K562 (cell line): ENCODE data around the gene LRRC25. TPM values are rescaled to one million over a fixed set of nuclear protein-coding genes. Genes with fewer than 3 reads are reported as not detected.

Experiments
- ATAC-seq: fragments of 200-7000 bp; cut with Tn5 transposase; 3 replicates; pipeline ENCODE4 v1.9.1; 2020; ENCODE audit warnings: moderate library complexity
- BruUV-seq: library from RNA; stranded (reverse); fragments of 400-500 nt; replicated peaks from 2 replicates; lab custom pipeline; 2021; lab: Mats Ljungman, UMichigan
- CTCF ChIA-PET: fragments of 300-600 bp; formaldehyde crosslinking; extraction: SDS; loops from one replicate; lab custom pipeline; 2021; ENCODE audit warnings: low intra/inter-chr PET ratio; lab: Yijun Ruan, JAX
- POLR2A ChIA-PET: fragments of 300-600, 350-650 bp; sonication (Branson Sonifier 250); formaldehyde crosslinking; extraction: SDS; loops from one replicate; lab custom pipeline; 2021; ENCODE audit warnings: antibody characterized with exemption, inconsistent platforms; lab: Yijun Ruan, JAX
- DNase-seq, 4 experiments: peaks; one replicate each; pipeline versions ENCODE4 v3.0.0 to v3.0.0-alpha.2; 2011 to 2018; ENCODE audit warnings: low spot score in 3 of 4, mixed read lengths in 3 of 4; ENCODE audit errors: extremely low read depth in 1 of 4
- FAIRE-seq: peaks from 2 replicates; lab custom pipeline; 2011; peaks lifted over from hg19 to GRCh38; lab: Jason Lieb, UNC
- H2AFZ ChIP-seq: 2 replicates; pipeline ENCODE4 v1.6.0; 2011; ENCODE audit warnings: low read depth, low read length, control low read depth, inconsistent platforms
- H3K27ac ChIP-seq: fragments of 200-600 bp; 3 replicates; pipeline ENCODE4 v1.8.0; 2011; ENCODE audit warnings: low read depth, mild to moderate bottlenecking, control low read depth, inconsistent platforms, low read length, moderate library complexity, mixed read lengths; ENCODE audit errors: extremely low read depth
- H3K27me3 ChIP-seq, 2 experiments: fragments of 300-600 bp in 1 of 2; 2 replicates in 1 of 2; 3 replicates in 1 of 2; pipeline versions ENCODE4 v1.6.0 to v1.8.0; 2011; ENCODE audit warnings: inconsistent platforms in 2 of 2, low read length in 2 of 2, mild to moderate bottlenecking in 1 of 2, mixed read lengths in 1 of 2, moderate library complexity in 1 of 2; ENCODE audit not compliant: control insufficient read depth in 2 of 2, insufficient read depth in 2 of 2
- H3K36me3 ChIP-seq: fragments of 300-600 bp; 3 replicates; pipeline ENCODE4 v1.8.0; 2011; ENCODE audit warnings: mild to moderate bottlenecking, low read length, inconsistent platforms; ENCODE audit not compliant: control insufficient read depth, insufficient read depth
- H3K4me1 ChIP-seq, 2 experiments: fragments of 200-600 bp in 1 of 2; replicated peaks in 1 of 2; 2 replicates in 1 of 2; 3 replicates in 1 of 2; pipeline versions ENCODE4 v1.5.1 to v1.8.0; 2011; ENCODE audit warnings: inconsistent platforms in 2 of 2, low read length in 2 of 2, mild to moderate bottlenecking in 1 of 2, mixed read lengths in 1 of 2, moderate library complexity in 1 of 2; ENCODE audit not compliant: control insufficient read depth in 2 of 2, insufficient read depth in 2 of 2
- H3K4me2 ChIP-seq: 2 replicates; pipeline ENCODE4 v1.6.1; 2011; ENCODE audit warnings: low read length, control low read depth, inconsistent platforms, mixed read lengths; ENCODE audit not compliant: insufficient read depth
- H3K4me3 ChIP-seq: fragments of 200-600 bp; sonication (generic), shearing (Covaris generic); 2 replicates; pipeline ENCODE4 v1.5.1; 2016; ENCODE audit warnings: control low read depth, inconsistent platforms
- H3K79me2 ChIP-seq: fragments of 200-600 bp; 3 replicates; pipeline ENCODE4 v1.8.0; 2011; ENCODE audit warnings: low read length, inconsistent platforms; ENCODE audit not compliant: control insufficient read depth, insufficient read depth
- H3K9ac ChIP-seq, 2 experiments: 2 replicates each; pipeline versions ENCODE4 v1.6.0 to v1.6.1; 2011; ENCODE audit warnings: low read depth in 2 of 2, low read length in 2 of 2, control low read depth in 1 of 2, inconsistent platforms in 1 of 2, mild to moderate bottlenecking in 1 of 2, mixed read lengths in 1 of 2; ENCODE audit not compliant: insufficient read depth in 1 of 2
- H3K9me1 ChIP-seq: one replicate; pipeline ENCODE4 v1.6.0; 2011; ENCODE audit warnings: inconsistent platforms, mild to moderate bottlenecking, low read length, moderate library complexity; ENCODE audit not compliant: control insufficient read depth, insufficient read depth
- H3K9me3 ChIP-seq: replicated peaks from 2 replicates; pipeline ENCODE4 v1.5.1; 2011; ENCODE audit warnings: low read depth, low read length, inconsistent platforms; ENCODE audit not compliant: control insufficient read depth, insufficient read depth
- H4K20me1 ChIP-seq: replicated peaks from 2 replicates; pipeline ENCODE4 v1.6.1; 2011; ENCODE audit warnings: low read length, inconsistent platforms, mixed read lengths; ENCODE audit not compliant: control insufficient read depth, insufficient read depth
- CC2D1A ChIP-seq: fragments of 450-650 bp; IDR thresholded peaks from 2 replicates; pipeline ENCODE4 v1.6.1; 2017; ENCODE audit warnings: mild to moderate bottlenecking
- ELF4 ChIP-seq: fragments of 450-650 bp; formaldehyde crosslinking; IDR thresholded peaks from 2 replicates; pipeline ENCODE4 v1.4.0; 2022; ENCODE audit warnings: missing genetic modification characterization
- ERF ChIP-seq: fragments of 450-650 bp; formaldehyde crosslinking; IDR thresholded peaks from 2 replicates; pipeline ENCODE4 v1.4.0; 2020; ENCODE audit warnings: mild to moderate bottlenecking, mixed read lengths
- KHSRP ChIP-seq: fragments of 450-650 bp; IDR thresholded peaks from 2 replicates; pipeline ENCODE4 v1.6.1; 2017
- RBM22 ChIP-seq: fragments of 200-400 bp; formaldehyde crosslinking; IDR thresholded peaks from 2 replicates; pipeline ENCODE4 v1.6.1; 2018; ENCODE audit warnings: low read length, low read depth; ENCODE audit not compliant: poor library complexity, severe bottlenecking
- REST ChIP-seq, 2 experiments: fragments of 450-650 bp; formaldehyde crosslinking in 1 of 2; IDR thresholded peaks; 2 replicates each; pipeline versions ENCODE4 v1.4.0 to v1.6.1; 2014 to 2020; ENCODE audit warnings: mild to moderate bottlenecking in 2 of 2, borderline replicate concordance in 1 of 2, low read depth in 1 of 2
- SMARCE1 ChIP-seq: fragments of 450-650 bp; IDR thresholded peaks from 2 replicates; pipeline ENCODE4 v1.7.1; 2016; ENCODE audit warnings: mild to moderate bottlenecking
- SMC3 ChIP-seq: conservative IDR thresholded peaks from 2 replicates; pipeline ENCODE4 v1.6.1; 2011; ENCODE audit warnings: low read depth, low read length, improper control_type of control experiment; ENCODE audit not compliant: insufficient read depth
- ZNF212 ChIP-seq: fragments of 450-650 bp; formaldehyde crosslinking; IDR thresholded peaks from 2 replicates; pipeline ENCODE4 v1.4.0; 2020; ENCODE audit warnings: mild to moderate bottlenecking
- WGBS: fragments of 100-300 bp; shearing (Covaris generic); methylation state at CpG from one replicate; pipeline ENCODE4 v1.1.6; 2016; ENCODE audit warnings: low coverage, mixed read lengths; ENCODE audit not compliant: insufficient coverage; ENCODE audit errors: missing lambda C conversion rate; 5-methylcytosine and 5-hydroxymethylcytosine counted together
- in situ Hi-C: fragments of 300-500 bp; cut with MboI; formaldehyde crosslinking; loops from 4 replicates; pipeline ENCODE4 v1.15.0; 2018; ENCODE audit warnings: inconsistent platforms, mixed read lengths
- intact Hi-C: fragments of 100-400 bp; cut with micrococcal nuclease; formaldehyde crosslinking; loops from 2 replicates; pipeline ENCODE4 v1.14.2; 2022
- polyA plus RNA-seq, 8 experiments: library from polyadenylated mRNA; depleted of rRNA in 4 of 8; stranded (reverse) in 5 of 8; unstranded in 3 of 8; fragments of >200 nt; fragmentation: Nextera tagmentation in 2 of 8; fragmentation: Illumina TruSeq in 1 of 8; extraction: Ambion mirVana in 2 of 8; extraction: Trizol in 1 of 8; gene quantifications; 2 replicates each; pipeline versions ENCODE4 v1.2.1 to v1.2.3, GENCODE V29; 2011 to 2014; ENCODE audit warnings: inconsistent platforms in 1 of 8, missing spikeins in 1 of 8
- total RNA-seq, 7 experiments: library from RNA; depleted of rRNA in 6 of 7; stranded (reverse); fragments of >200 nt in 6 of 7; fragmentation: Illumina TruSeq in 2 of 7; extraction: Trizol in 2 of 7; gene quantifications; 2 replicates each; pipeline versions ENCODE4 v1.2.1 to v1.2.3, GENCODE V29; 2011 to 2021; ENCODE audit warnings: low replicate concordance in 1 of 7
- TF ChIP-seq, protein P1 (sequence below): sonication (generic); formaldehyde crosslinking; IDR thresholded peaks from 2 replicates; pipeline ENCODE4 v1.4.0; 2020; ENCODE audit warnings: mild to moderate bottlenecking, missing genetic modification reagents

Gene LRRC25
- total and polyA plus RNA-seq, 9 of the 15 experiments (the other 6 are each of a cell fraction or from before 2014, with no cell fraction given): 0.07 to 0.36 (median 0.10) TPM; not detected in 3

DNA sequence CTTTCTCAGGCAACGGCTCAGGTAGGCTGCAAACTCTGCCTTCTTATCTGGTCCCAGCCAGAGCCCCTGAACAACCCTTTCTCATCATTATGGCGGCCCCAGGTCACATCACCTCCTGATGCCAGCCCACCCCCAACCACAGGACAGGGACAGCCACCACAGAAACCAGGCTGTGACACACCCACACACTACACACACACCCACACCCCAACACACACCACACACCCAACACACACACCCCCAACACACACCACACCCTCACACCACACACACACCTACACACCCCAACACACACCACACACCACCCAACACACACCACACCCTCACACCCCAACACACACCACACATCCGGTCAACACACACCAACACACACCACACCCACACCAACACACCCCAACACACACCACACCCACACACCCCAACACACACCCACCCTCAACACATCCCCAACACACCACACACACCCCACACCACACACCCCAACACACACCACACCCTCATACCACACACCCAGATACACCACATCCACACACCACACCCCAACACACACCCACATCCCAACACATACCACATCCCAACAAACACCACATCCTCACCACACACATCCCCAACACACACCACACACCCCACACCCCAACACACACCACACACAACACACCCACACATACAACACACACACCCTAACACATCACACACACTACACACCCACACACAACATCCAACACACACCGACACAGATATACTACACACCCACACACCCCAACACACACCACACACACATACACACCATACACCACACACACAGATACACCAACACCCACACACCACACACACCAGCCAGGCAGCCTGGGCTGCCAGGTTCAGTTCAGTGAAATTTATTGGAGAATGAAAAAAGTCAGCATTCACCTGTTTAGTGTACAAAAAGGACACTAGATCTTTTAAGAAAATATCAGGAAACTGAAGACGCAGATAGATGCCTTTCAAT is 44.7 kb upstream of the LRRC25 start:
- DNase-seq (peak; percentile 59 to 85 (median 71)), ATAC-seq (peak; percentile 1; the same call in 2 of the 3 replicates), FAIRE-seq (peak; percentile 89)
- Histone ChIP-seq H3K36me3 (peaks cover 42% of the 10 kb centered on the region), H3K27me3 (no peaks in the 10 kb centered on the region), H3K4me2 (peak overlapping the region; percentile 12; the same call in 1 of the 2 replicates), H3K4me3 (no peak overlapping the region), H3K9me3 (no peaks in the 10 kb centered on the region), H3K79me2 (peaks cover 16% of the 10 kb centered on the region), H3K9ac (peak overlapping the region in 1 of 2 experiments; percentile 59; a peak in 1 of 4 replicates), H3K9me1 (peaks cover 11% of the 10 kb centered on the region), H2AFZ (no peak overlapping the region), H3K4me1 (peaks cover 35 to 79% of the 10 kb centered on the region in 2 experiments), H4K20me1 (0 out of 2 replicates have a peak, but pooled peaks cover 4% of the 10 kb centered on the region), H3K27ac (peak overlapping the region; percentile 62; the same call in 2 of the 3 replicates)
- intact Hi-C loops: no loop called here
- POLR2A ChIA-PET: interaction anchor here (0.6 to 1.6 kb wide), 3 partner anchors 23 to 161 kb away, joined by 3 to 4 read pairs (median 3); no protein-coding TSS in a partner anchor
- CTCF ChIA-PET: no interaction called here
- no TSS peak for BruUV-seq
- 37% methylated on average over 5 of the region's 5 CpGs for WGBS
- in situ Hi-C loops: no loop called here
- TF ChIP-seq ELF4 (CRISPR knock-in tag) (0 out of 2 replicates have a peak, but pooled peaks have one; percentile 29), KHSRP (no peak), RBM22 (peak; percentile 50), CC2D1A (0 out of 2 replicates have a peak, but pooled peaks have one; percentile 27), REST (IDR thresholded peaks at IDR 0.05; ENCODE audit: borderline replicate concordance) (no peak), REST (CRISPR knock-in tag; IDR thresholded peaks at IDR 0.05; ENCODE audit: low read depth) (no peak), SMC3 (no peak), SMARCE1 (peak; percentile 58; the same call in 1 of the 2 replicates), ERF (CRISPR knock-in tag) (no peak), ZNF212 (CRISPR knock-in tag) (no peak)
- TF ChIP-seq, protein P1, sequence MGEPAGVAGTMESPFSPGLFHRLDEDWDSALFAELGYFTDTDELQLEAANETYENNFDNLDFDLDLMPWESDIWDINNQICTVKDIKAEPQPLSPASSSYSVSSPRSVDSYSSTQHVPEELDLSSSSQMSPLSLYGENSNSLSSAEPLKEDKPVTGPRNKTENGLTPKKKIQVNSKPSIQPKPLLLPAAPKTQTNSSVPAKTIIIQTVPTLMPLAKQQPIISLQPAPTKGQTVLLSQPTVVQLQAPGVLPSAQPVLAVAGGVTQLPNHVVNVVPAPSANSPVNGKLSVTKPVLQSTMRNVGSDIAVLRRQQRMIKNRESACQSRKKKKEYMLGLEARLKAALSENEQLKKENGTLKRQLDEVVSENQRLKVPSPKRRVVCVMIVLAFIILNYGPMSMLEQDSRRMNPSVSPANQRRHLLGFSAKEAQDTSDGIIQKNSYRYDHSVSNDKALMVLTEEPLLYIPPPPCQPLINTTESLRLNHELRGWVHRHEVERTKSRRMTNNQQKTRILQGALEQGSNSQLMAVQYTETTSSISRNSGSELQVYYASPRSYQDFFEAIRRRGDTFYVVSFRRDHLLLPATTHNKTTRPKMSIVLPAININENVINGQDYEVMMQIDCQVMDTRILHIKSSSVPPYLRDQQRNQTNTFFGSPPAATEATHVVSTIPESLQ (CRISPR knock-in tag): no peak
